Nephron (organoid): Measurements from ENCODE around the gene GRIA4.

ENCODE experiments used
- H3K27ac Mint-ChIP-seq, 3 experiments: 2 replicates each; pipeline ENCODE4 v1.8.0; 2020; ENCODE audit warnings: mixed read lengths in 3 of 3, mild to moderate bottlenecking in 2 of 3, moderate library complexity in 1 of 3
- H3K27me3 Mint-ChIP-seq: 2 replicates; pipeline ENCODE4 v1.8.0; 2021; ENCODE audit warnings: low read depth, mild to moderate bottlenecking, moderate library complexity, mixed read lengths
- H3K36me3 Mint-ChIP-seq: 2 replicates; pipeline ENCODE4 v1.8.0; 2020; ENCODE audit warnings: low read depth, mixed read lengths
- H3K4me1 Mint-ChIP-seq: 2 replicates; pipeline ENCODE4 v1.8.0; 2020; ENCODE audit warnings: mixed read lengths
- H3K4me3 Mint-ChIP-seq, 3 experiments: 2 replicates each; pipeline ENCODE4 v1.8.0; 2020; ENCODE audit warnings: mild to moderate bottlenecking in 3 of 3, mixed read lengths in 3 of 3, moderate library complexity in 2 of 3
- H3K9me3 Mint-ChIP-seq: 2 replicates; pipeline ENCODE4 v1.8.0; 2020; ENCODE audit warnings: mixed read lengths
- TF ChIP-seq, protein P1 (sequence below), 3 experiments: fragments of 200-600 bp; sonication (generic); IDR thresholded peaks; one replicate each; pipeline ENCODE4 v1.5.0; 2021; ENCODE audit warnings: antibody characterized with exemption in 3 of 3; ENCODE audit not compliant: unreplicated experiment in 3 of 3

GRIA4 gene

DNA sequence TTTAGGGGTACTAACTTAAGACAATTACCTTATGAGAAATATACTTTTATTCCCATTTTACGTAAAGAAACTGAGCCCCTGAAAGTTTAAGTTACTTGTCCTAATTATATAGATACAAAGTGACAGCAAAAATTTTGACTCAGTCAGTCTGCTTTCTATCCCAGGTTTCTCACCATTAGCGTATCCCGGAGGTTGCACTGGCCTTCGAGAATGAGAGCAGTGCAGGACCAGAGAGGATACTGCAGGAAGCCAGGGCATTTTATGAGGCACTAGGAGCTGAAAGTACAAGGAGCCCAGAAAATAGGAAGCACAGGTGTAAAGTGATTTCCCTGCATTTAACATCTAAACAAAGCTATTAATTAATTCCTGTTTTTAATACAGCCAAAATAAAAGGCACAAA is 55.4 kb downstream of the GRIA4 start:
- no peaks in the 10 kb centered on the region for H3K27me3 Mint-ChIP-seq
- H3K4me3 Mint-ChIP-seq: no peak overlapping the region
- no peak overlapping the region for H3K27ac Mint-ChIP-seq
- no peaks in the 10 kb centered on the region for H3K9me3 Mint-ChIP-seq
- TF ChIP-seq, protein P1, sequence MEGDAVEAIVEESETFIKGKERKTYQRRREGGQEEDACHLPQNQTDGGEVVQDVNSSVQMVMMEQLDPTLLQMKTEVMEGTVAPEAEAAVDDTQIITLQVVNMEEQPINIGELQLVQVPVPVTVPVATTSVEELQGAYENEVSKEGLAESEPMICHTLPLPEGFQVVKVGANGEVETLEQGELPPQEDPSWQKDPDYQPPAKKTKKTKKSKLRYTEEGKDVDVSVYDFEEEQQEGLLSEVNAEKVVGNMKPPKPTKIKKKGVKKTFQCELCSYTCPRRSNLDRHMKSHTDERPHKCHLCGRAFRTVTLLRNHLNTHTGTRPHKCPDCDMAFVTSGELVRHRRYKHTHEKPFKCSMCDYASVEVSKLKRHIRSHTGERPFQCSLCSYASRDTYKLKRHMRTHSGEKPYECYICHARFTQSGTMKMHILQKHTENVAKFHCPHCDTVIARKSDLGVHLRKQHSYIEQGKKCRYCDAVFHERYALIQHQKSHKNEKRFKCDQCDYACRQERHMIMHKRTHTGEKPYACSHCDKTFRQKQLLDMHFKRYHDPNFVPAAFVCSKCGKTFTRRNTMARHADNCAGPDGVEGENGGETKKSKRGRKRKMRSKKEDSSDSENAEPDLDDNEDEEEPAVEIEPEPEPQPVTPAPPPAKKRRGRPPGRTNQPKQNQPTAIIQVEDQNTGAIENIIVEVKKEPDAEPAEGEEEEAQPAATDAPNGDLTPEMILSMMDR (IDR thresholded peaks at IDR 0.05; ENCODE audit: unreplicated experiment in 3 of 3): no peak
- H3K4me1 Mint-ChIP-seq: no peaks in the 10 kb centered on the region
- no peaks in the 10 kb centered on the region for H3K36me3 Mint-ChIP-seq

DNA sequence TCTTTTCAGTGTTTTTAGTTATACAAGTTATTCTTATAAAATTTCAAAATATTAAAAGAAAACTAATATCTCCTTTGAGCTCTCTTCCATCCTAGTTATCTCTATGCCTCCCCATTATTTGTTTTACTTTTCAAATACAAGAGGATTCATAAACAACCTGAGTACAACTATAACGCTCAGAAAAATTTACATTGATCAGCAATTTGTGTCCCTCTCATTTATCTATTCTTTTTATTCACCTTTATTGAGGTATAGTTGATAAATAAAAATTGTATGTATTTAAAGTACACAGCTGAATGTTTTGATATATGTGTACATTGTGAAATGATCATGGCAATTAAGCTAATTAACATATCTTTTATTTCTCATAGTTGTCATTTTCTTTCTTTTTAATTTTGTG is 57.6 kb downstream of the GRIA4 start:
- TF ChIP-seq, protein P1 (IDR thresholded peaks at IDR 0.05; ENCODE audit: unreplicated experiment in 3 of 3): no peak
- H3K27me3 Mint-ChIP-seq: peaks cover 4% of the 10 kb centered on the region

DNA sequence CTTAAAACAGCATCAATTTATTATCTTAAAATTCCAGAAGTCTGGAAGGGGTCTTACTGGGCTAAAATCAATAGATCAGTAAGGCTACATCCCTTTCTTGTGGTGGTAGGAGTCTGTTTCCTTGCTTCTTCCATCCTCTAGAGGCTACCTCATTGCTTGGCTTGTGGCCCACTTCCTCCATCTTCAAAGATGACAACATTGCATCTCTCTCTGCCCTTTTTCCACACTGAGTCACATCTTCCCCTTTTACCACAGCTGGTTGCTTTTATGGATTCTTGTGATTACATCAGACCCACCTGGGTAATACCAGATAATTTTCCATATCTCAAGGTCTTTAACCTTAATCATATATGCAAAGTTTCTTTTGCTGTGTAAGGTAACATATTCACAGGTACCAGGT is 60.9 kb downstream of the GRIA4 start:
- Mint-ChIP-seq H3K27ac (no peak overlapping the region), H3K9me3 (no peaks in the 10 kb centered on the region), H3K4me3 (no peak overlapping the region)

More for the DNA sequence above, 57.6 kb downstream of the GRIA4 start:
- Mint-ChIP-seq H3K4me1 (no peaks in the 10 kb centered on the region), H3K4me3 (no peak overlapping the region), H3K27ac (no peak overlapping the region), H3K36me3 (no peaks in the 10 kb centered on the region), H3K9me3 (no peaks in the 10 kb centered on the region)

DNA sequence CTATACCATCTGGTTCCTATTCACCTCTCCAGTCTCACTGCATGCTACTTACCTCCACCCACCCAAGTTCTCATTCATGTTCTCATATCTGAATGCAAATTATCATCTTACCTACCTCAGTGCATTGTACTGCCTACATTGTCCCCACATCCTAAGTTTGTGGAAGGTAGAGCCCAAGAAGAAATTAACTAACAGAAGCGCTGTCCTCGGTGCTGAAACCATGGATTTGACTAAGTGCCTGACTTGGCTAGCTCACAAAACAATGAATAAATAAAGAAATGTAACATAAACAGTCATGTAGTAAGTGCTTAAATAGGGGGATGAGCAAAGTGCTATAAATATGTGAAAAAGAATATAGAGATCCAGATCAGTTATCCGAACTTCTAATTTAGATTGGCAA is 63.2 kb downstream of the GRIA4 start:
- H3K4me1 Mint-ChIP-seq: no peaks in the 10 kb centered on the region
- H3K27ac Mint-ChIP-seq: no peak overlapping the region
- peaks cover 4% of the 10 kb centered on the region for H3K27me3 Mint-ChIP-seq

More for the DNA sequence above, 60.9 kb downstream of the GRIA4 start:
- TF ChIP-seq, protein P1 (IDR thresholded peaks at IDR 0.05; ENCODE audit: unreplicated experiment in 3 of 3): no peak
- Mint-ChIP-seq H3K36me3 (no peaks in the 10 kb centered on the region), H3K4me1 (no peaks in the 10 kb centered on the region), H3K27me3 (peaks cover 4% of the 10 kb centered on the region)

DNA sequence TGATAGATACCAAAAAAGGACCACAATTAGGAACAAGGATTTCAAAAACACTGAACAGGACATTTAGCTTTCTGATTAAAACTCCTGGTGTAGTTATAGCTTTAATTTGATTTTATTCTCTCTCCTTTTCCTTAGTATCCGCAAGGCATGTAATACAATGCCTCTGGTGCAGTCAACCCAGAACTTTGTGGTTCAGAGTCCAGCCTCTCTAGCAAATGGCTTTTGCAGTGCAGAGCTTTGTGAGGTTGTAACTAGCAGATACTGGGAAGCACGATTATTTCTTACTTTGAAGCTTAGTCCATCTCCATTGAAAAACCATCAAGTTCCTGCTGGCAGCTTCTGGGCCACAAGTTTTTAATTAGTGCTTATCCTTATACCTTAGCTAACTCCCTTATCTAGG is 79.8 kb downstream of the GRIA4 start:
- Mint-ChIP-seq H3K4me1 (no peaks in the 10 kb centered on the region), H3K27me3 (no peaks in the 10 kb centered on the region), H3K27ac (no peak overlapping the region), H3K4me3 (no peak overlapping the region), H3K9me3 (no peaks in the 10 kb centered on the region), H3K36me3 (no peaks in the 10 kb centered on the region)
- TF ChIP-seq, protein P1 (IDR thresholded peaks at IDR 0.05; ENCODE audit: unreplicated experiment in 3 of 3): no peak

More for the DNA sequence above, 63.2 kb downstream of the GRIA4 start:
- TF ChIP-seq, protein P1 (IDR thresholded peaks at IDR 0.05; ENCODE audit: unreplicated experiment in 3 of 3): no peak
- Mint-ChIP-seq H3K36me3 (no peaks in the 10 kb centered on the region), H3K9me3 (no peaks in the 10 kb centered on the region), H3K4me3 (no peak overlapping the region)

DNA sequence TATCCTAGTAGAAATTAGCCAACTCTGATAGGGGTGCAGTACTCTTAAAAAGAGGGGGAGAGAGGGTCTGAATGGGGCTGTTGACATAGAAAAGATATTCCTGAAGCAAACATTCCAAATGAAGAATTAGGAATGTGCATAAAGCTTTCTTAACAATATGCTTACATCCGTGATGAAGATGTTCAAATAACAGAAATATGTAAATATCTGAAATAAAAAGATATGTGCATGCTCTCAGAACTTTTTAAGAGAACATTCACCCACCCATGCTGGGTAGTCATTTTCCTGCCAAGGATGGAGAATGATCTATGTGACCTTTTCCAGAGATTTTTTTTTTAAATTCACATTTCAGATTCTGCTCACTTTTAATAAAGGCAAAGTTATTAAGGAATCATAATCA is 80.6 kb downstream of the GRIA4 start:
- Mint-ChIP-seq H3K27me3 (no peaks in the 10 kb centered on the region), H3K9me3 (no peaks in the 10 kb centered on the region), H3K36me3 (no peaks in the 10 kb centered on the region), H3K4me1 (no peaks in the 10 kb centered on the region), H3K4me3 (no peak overlapping the region), H3K27ac (no peak overlapping the region)
- TF ChIP-seq, protein P1 (IDR thresholded peaks at IDR 0.05; ENCODE audit: unreplicated experiment in 3 of 3): no peak
